GM23248 (cell line): ENCODE data around the gene MYEOV. TPM values are rescaled to one million over a fixed set of nuclear protein-coding genes. Genes with fewer than 3 reads are reported as not detected.

Experiments
- DNase-seq: peaks from one replicate; pipeline ENCODE4 v3.0.0-alpha.2; 2015
- H2AFZ ChIP-seq: fragments of 200-600 bp; sonication (generic); 2 replicates; pipeline ENCODE4 v1.6.1; 2016; ENCODE audit warnings: antibody characterized with exemption
- H3F3A ChIP-seq: fragments of 200-600 bp; sonication (generic); 2 replicates; pipeline ENCODE4 v1.6.1; 2016; ENCODE audit warnings: mild to moderate bottlenecking, antibody characterized with exemption, mixed run types; ENCODE audit not compliant: insufficient read depth
- H3K27ac ChIP-seq: fragments of 200-600 bp; sonication (generic); 2 replicates; pipeline ENCODE4 v1.5.1; 2016; ENCODE audit warnings: mild to moderate bottlenecking
- H3K27me3 ChIP-seq: fragments of 200-600 bp; sonication (generic); replicated peaks from 2 replicates; pipeline ENCODE4 v1.6.1; 2016; ENCODE audit warnings: mild to moderate bottlenecking; ENCODE audit not compliant: insufficient read depth
- H3K36me3 ChIP-seq: fragments of 200-600 bp; sonication (generic); 2 replicates; pipeline ENCODE4 v1.6.1; 2016; ENCODE audit warnings: low read depth, mild to moderate bottlenecking
- H3K4me1 ChIP-seq: fragments of 200-600 bp; sonication (generic); 2 replicates; pipeline ENCODE4 v1.6.1; 2016; ENCODE audit warnings: mild to moderate bottlenecking; ENCODE audit not compliant: insufficient read depth
- H3K4me2 ChIP-seq: fragments of 200-600 bp; sonication (generic); one replicate; pipeline ENCODE4 v1.6.1; 2016; ENCODE audit warnings: mild to moderate bottlenecking; ENCODE audit not compliant: unreplicated experiment
- H3K4me3 ChIP-seq: fragments of 200-600 bp; sonication (generic); 2 replicates; pipeline ENCODE4 v1.5.1; 2016; ENCODE audit warnings: mild to moderate bottlenecking
- H3K79me2 ChIP-seq: fragments of 200-600 bp; sonication (generic); 2 replicates; pipeline ENCODE4 v1.6.1; 2016; ENCODE audit warnings: mild to moderate bottlenecking; ENCODE audit not compliant: insufficient read depth
- H3K9ac ChIP-seq: fragments of 200-600 bp; sonication (generic); 2 replicates; pipeline ENCODE4 v1.6.1; 2016; ENCODE audit warnings: mild to moderate bottlenecking
- H3K9me2 ChIP-seq: fragments of 200-600 bp; sonication (generic); 2 replicates; pipeline ENCODE4 v1.6.1; 2016; ENCODE audit warnings: mixed run types, mild to moderate bottlenecking, moderate library complexity; ENCODE audit not compliant: insufficient read depth
- H3K9me3 ChIP-seq: fragments of 200-600 bp; sonication (generic); one replicate; pipeline ENCODE4 v1.6.1; 2017; ENCODE audit warnings: low read depth
- H4K20me1 ChIP-seq: fragments of 200-600 bp; sonication (generic); 2 replicates; pipeline ENCODE4 v1.6.0; 2016; ENCODE audit not compliant: insufficient read depth
- EZH2 ChIP-seq: fragments of 200-600 bp; sonication (generic); IDR thresholded peaks from 2 replicates; pipeline ENCODE4 v1.6.1; 2018; ENCODE audit warnings: antibody characterized with exemption, mild to moderate bottlenecking; ENCODE audit not compliant: insufficient read depth, poor library complexity, severe bottlenecking
- EZH2phosphoT487 ChIP-seq: fragments of 200-600 bp; sonication (generic); IDR thresholded peaks from 2 replicates; pipeline ENCODE4 v1.6.1; 2018; ENCODE audit warnings: antibody characterized with exemption, moderate library complexity, mild to moderate bottlenecking, low read depth; ENCODE audit not compliant: insufficient read depth
- WGBS, 2 experiments: methylation state at CpG; one replicate each; pipeline ENCODE4 v1.1.6; 2015 to 2017; ENCODE audit warnings: low lambda C conversion rate in 2 of 2, low coverage in 1 of 2; ENCODE audit errors: missing lambda C conversion rate in 2 of 2; 5-methylcytosine and 5-hydroxymethylcytosine counted together
- in situ Hi-C: fragments of 300-500 bp; cut with MboI; formaldehyde crosslinking; loops from 2 replicates; pipeline ENCODE4 v1.15.0; 2020
- polyA plus RNA-seq: library from polyadenylated mRNA; unstranded; fragments of >200 nt; fragmentation: Nextera tagmentation; extraction: Ambion mirVana; gene quantifications from 2 replicates; pipeline ENCODE4 v1.2.1, GENCODE V29; 2016
- total RNA-seq: library from RNA; depleted of rRNA; stranded (reverse); fragments of >200 nt; shearing (Covaris generic); gene quantifications from 2 replicates; pipeline ENCODE4 v1.2.3, GENCODE V29; 2014

MYEOV gene
- total and polyA plus RNA-seq, 2 experiments from 2014 or later, result 0.86 to 7.2 TPM

DNA sequence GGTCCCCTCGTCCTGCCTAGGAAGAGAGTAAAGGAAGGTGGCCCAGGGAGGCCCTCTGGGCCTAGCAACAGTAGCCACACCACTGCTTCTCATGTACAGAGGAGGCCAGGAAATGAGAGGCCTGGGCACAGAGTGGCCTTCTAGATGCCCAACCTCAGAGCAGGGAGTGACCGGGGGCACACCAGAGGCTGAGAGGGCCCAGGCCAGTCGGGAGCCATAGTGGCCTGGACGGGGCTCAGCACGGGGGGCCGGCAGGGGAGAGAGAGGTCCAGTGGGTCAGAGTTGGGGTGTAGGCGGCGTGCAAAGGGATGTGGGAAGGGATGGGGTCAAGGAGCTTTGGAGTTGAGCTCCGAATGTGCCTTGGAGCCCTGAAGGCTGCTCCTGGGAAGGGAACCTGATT lies 25.0 kb upstream of the MYEOV start:
- Histone ChIP-seq H3K9me2 (no peaks in the 10 kb centered on the region), H3F3A (no peaks in the 10 kb centered on the region), H3K36me3 (no peaks in the 10 kb centered on the region), H3K79me2 (no peaks in the 10 kb centered on the region), H3K27me3 (peaks cover 23% of the 10 kb centered on the region), H3K9me3 (no peaks in the 10 kb centered on the region), H3K4me3 (no peak overlapping the region), H3K9ac (no peak overlapping the region), H3K4me1 (no peaks in the 10 kb centered on the region), H2AFZ (no peak overlapping the region), H3K4me2 (no peak overlapping the region), H3K27ac (no peak overlapping the region), H4K20me1 (no peaks in the 10 kb centered on the region)
- DNase-seq, result no peak
- in situ Hi-C loops, result no loop called here
- WGBS, 2 experiments, result 76 to 80% methylated on average over 8 to 9 of the region's 9 CpGs
- TF ChIP-seq EZH2phosphoT487 (no peak), EZH2 (no peak)

DNA sequence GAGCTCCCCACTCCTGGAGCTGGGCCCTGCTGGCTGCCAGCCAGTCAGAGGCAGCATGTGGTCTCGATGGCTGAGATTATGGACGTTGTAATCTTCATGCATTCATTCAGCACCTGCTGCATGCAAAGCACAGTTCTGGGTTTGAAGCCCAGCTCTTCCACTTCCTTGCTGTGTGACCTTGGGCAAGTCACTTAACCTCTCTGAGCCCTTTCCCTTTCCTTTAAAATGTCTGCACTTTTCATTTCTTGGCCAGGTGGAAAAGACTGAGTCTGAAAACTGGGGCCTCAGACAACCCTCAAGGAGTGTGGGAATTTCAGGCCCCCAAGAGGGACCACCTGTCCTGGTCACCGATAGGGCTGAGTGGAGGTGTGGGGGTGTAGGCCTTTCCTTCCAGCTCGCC lies 24.6 kb upstream of the MYEOV start:
- no peak overlapping the region for H2AFZ ChIP-seq
- H3K4me1 ChIP-seq, result no peaks in the 10 kb centered on the region
- 34 to 46% methylated on average over 4 of the region's 4 CpGs for WGBS, 2 experiments
- H4K20me1 ChIP-seq, result no peaks in the 10 kb centered on the region
- in situ Hi-C loops, result no loop called here
- no peaks in the 10 kb centered on the region for H3K36me3 ChIP-seq
- H3K4me2 ChIP-seq, result no peak overlapping the region
- no peaks in the 10 kb centered on the region for H3K79me2 ChIP-seq
- no peak overlapping the region for H3K9ac ChIP-seq
- no peaks in the 10 kb centered on the region for H3F3A ChIP-seq
- no peak overlapping the region for H3K4me3 ChIP-seq
- H3K9me2 ChIP-seq, result no peaks in the 10 kb centered on the region
- H3K27me3 ChIP-seq, result peaks cover 28% of the 10 kb centered on the region
- H3K9me3 ChIP-seq, result no peaks in the 10 kb centered on the region
- DNase-seq, result no peak
- H3K27ac ChIP-seq, result no peak overlapping the region
- TF ChIP-seq EZH2 (no peak), EZH2phosphoT487 (no peak)

DNA sequence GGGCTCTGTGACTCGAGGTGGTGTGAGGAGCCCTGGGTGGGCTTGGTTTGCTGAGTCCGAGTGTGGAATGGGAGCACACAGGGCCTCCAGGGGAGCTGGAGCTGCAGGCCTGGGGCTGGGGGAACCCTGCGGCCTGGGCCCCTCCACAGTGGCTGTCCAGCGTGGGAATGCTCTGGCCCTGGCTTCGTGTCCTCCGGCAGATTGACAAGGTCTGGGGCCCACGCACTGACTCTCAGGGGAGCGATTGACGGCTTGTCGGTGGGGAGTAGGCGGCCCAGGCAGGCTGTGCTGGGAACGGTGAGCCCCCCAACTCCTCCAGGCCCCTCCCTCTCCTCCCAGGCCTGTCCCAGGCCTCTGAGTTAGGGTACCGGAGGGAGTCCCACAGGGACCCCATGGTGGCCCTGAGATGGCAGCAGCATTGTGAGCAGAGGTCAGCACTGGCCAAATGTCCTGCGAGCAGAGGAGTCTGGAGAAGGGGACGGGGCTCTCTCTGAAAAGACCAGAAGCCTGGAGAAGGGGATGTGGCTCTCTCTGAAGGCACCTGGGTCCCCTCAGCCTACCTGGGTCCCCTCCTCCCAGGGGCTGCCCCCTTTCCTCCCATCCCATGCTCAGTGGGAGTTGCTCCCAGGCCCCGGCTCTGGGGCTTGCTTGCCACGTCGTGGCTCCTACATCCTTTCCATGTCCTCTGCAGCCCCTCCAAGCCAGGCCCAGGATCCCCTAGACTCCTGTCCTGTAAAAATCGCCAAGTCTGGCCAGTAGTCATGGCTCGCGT lies 23.8 kb upstream of the MYEOV start:
- no peak overlapping the region for H3K4me3 ChIP-seq
- H3K4me2 ChIP-seq, result no peak overlapping the region
- H3K9ac ChIP-seq, result no peak overlapping the region
- TF ChIP-seq EZH2 (no peak), EZH2phosphoT487 (no peak)
- no peaks in the 10 kb centered on the region for H3K36me3 ChIP-seq
- no peak overlapping the region for H3K27ac ChIP-seq
- no peaks in the 10 kb centered on the region for H3F3A ChIP-seq
- H3K27me3 ChIP-seq, result peaks cover 35% of the 10 kb centered on the region
- 83 to 86% methylated on average over 18 to 19 of the region's 21 CpGs for WGBS, 2 experiments
- no peaks in the 10 kb centered on the region for H3K9me2 ChIP-seq
- H2AFZ ChIP-seq, result no peak overlapping the region
- H3K9me3 ChIP-seq, result no peaks in the 10 kb centered on the region
- in situ Hi-C loops, result no loop called here
- H3K79me2 ChIP-seq, result no peaks in the 10 kb centered on the region
- H4K20me1 ChIP-seq, result no peaks in the 10 kb centered on the region
- H3K4me1 ChIP-seq, result no peaks in the 10 kb centered on the region
- no peak for DNase-seq

DNA sequence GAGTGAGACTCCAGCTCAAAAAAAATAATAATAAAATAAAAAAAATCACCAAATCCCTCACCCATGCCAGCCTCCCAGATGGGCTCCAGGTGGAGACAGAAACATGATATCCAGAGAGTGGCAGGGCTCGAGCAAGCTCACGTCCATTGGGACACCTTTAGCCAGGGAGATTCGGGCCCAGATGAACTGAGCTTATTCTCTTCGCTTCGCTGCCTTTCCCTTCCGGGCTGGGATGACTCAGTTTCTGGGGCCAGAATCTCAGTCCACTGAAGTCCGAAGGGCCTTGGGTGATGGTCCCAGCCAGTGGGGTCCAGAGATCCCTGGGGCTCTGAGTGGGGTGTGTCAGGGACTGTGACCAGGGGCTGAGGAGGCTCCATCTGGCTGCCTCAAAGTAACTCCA lies 23.0 kb upstream of the MYEOV start:
- Histone ChIP-seq H3K4me3 (no peak overlapping the region), H3K9me3 (no peaks in the 10 kb centered on the region), H3K4me2 (no peak overlapping the region), H3K36me3 (no peaks in the 10 kb centered on the region), H3K9me2 (no peaks in the 10 kb centered on the region), H3K9ac (no peak overlapping the region), H3K79me2 (no peaks in the 10 kb centered on the region), H3K27me3 (peaks cover 38% of the 10 kb centered on the region), H2AFZ (no peak overlapping the region), H4K20me1 (no peaks in the 10 kb centered on the region), H3K4me1 (no peaks in the 10 kb centered on the region), H3F3A (no peaks in the 10 kb centered on the region), H3K27ac (no peak overlapping the region)
- TF ChIP-seq EZH2phosphoT487 (no peak), EZH2 (no peak)
- in situ Hi-C loops, result no loop called here
- DNase-seq, result no peak
- WGBS, 2 experiments, result 72 to 75% methylated on average over 7 of the region's 7 CpGs
